Measurements from ENCODE around the gene TBC1D19. TPM values are rescaled to one million over a fixed set of nuclear protein-coding genes. Genes with fewer than 3 reads are reported as not detected.
"Not testable (repeated sequence)": the region's sequence is repeated elsewhere in the genome, so short reads cannot be mapped to it uniquely, and the experiment has no call there.

Gene TBC1D19
- 10 to 100 TPM; 12.2 to 24.8 (median 19.8) TPM for polyA plus RNA-seq (ENCODE audit: insufficient read depth in 1 of 5, insufficient read length in 5 of 5, low replicate concordance in 1 of 5)
- long read RNA-seq, donor 1, partial matches to known transcripts = 0 of 5 reads
- long read RNA-seq, donor 1, other reads (novel, unspliced or antisense) = 0 of 5 reads
- long read RNA-seq, donor 2, partial matches to known transcripts = 0 of 4 reads
- long read RNA-seq, donor 2, other reads (novel, unspliced or antisense) = 0 of 4 reads
- long read RNA-seq, donor 3, partial matches to known transcripts = 0 of 2 reads
- long read RNA-seq, donor 3, other reads (novel, unspliced or antisense) = 0 of 2 reads
- long read RNA-seq, donor 4, partial matches to known transcripts = 0 of 3 reads
- long read RNA-seq, donor 4, other reads (novel, unspliced or antisense) = 0 of 3 reads
- long read RNA-seq, donor 5, partial matches to known transcripts = 0 of 5 reads
- long read RNA-seq, donor 5, other reads (novel, unspliced or antisense) = 0 of 5 reads
- long read RNA-seq, donor 6, partial matches to known transcripts = 0 of 2 reads
- long read RNA-seq, donor 6, other reads (novel, unspliced or antisense) = 0 of 2 reads
- long read RNA-seq, donor 7, partial matches to known transcripts = 0 of 1 reads
- long read RNA-seq, donor 7, other reads (novel, unspliced or antisense) = 0 of 1 reads
- long read RNA-seq, donor 8 = 0 reads

GRCh38 chr4:26583865-26584652 is at the start of gene TBC1D19:
Gene TBC1D19, plus strand, starts transcription at chr4:26584084. Its CDS starts 110 bp downstream, at chr4:26584194.
- DNase-seq = peak; percentile 87

- no peak for DNase-seq
These were observed 40.9 kb upstream of the TBC1D19 start for GRCh38 chr4:26542991-26543390.

GRCh38 chr4:26544421-26544820 is 39.5 kb upstream of the TBC1D19 start:
- DNase-seq = no peak

GRCh38 chr4:26548379-26548778 is 35.5 kb upstream of the TBC1D19 start:
- not testable (repeated sequence) for DNase-seq

- no peak for DNase-seq
These were observed 26.7 kb upstream of the TBC1D19 start for GRCh38 chr4:26557164-26557563.

- DNase-seq = no peak
These were observed 25.6 kb upstream of the TBC1D19 start for GRCh38 chr4:26558166-26558895.

- no peak for DNase-seq
These were observed 17.8 kb upstream of the TBC1D19 start for GRCh38 chr4:26566133-26566532.

- DNase-seq = peak; percentile 73 to 81
These were observed 15.4 kb upstream of the TBC1D19 start for GRCh38 chr4:26568446-26568994.

GRCh38 chr4:26570596-26570995 is 13.3 kb upstream of the TBC1D19 start:
- DNase-seq = no peak

GRCh38 chr4:26573389-26573794 is 10.5 kb upstream of the TBC1D19 start:
- no peak for DNase-seq

GRCh38 chr4:26574563-26574962 is 9.3 kb upstream of the TBC1D19 start:
- DNase-seq = no peak

- peak; percentile 65 to 71 for DNase-seq
These were observed 7.6 kb upstream of the TBC1D19 start for GRCh38 chr4:26576231-26576739.

- no peak for DNase-seq
These were observed 6.8 kb upstream of the TBC1D19 start for GRCh38 chr4:26577066-26577465.

GRCh38 chr4:26579169-26579568 is 4.7 kb upstream of the TBC1D19 start:
- no peak for DNase-seq

GRCh38 chr4:26581341-26581740 is 2.5 kb upstream of the TBC1D19 start:
- not testable (repeated sequence) for DNase-seq

GRCh38 chr4:26583538-26583864 is 383 bp upstream of the TBC1D19 start:
- no peak for DNase-seq

- no peak for DNase-seq
These were observed 841 bp downstream of the TBC1D19 start for GRCh38 chr4:26584725-26585124.

- DNase-seq = no peak
These were observed 5.8 kb downstream of the TBC1D19 start for GRCh38 chr4:26589705-26590104.

- DNase-seq = no peak
These were observed 6.8 kb downstream of the TBC1D19 start for GRCh38 chr4:26590639-26591038.

- not testable (repeated sequence) for DNase-seq
These were observed 9.7 kb downstream of the TBC1D19 start for GRCh38 chr4:26593557-26593956.

- no peak for DNase-seq
These were observed 10.5 kb downstream of the TBC1D19 start for GRCh38 chr4:26594371-26594770.
